HCT116 (cell line): ENCODE results near the gene RND3. TPM values are rescaled to one million over a fixed set of nuclear protein-coding genes. Genes with fewer than 3 reads are reported as not detected.

Source experiments
- ATAC-seq: fragments of 200-7000 bp; cut with Tn5 transposase; 2 replicates; pipeline ENCODE4 v1.9.1; 2020; ENCODE audit warnings: mild to moderate bottlenecking, moderate library complexity
- BruUV-seq: library from RNA; stranded (reverse); fragments of 400-500 nt; replicated peaks from 2 replicates; lab custom pipeline; 2021; lab: Mats Ljungman, UMichigan
- CTCF ChIA-PET: fragments of 300-600 bp; sonication (Branson Sonifier 250); formaldehyde crosslinking; loops from one replicate; lab custom pipeline; 2021; ENCODE audit warnings: antibody characterized with exemption; lab: Charles Lee
- POLR2A ChIA-PET: fragments of 300-600, 350-600 bp; sonication (Branson Sonifier 250); formaldehyde crosslinking; loops from one replicate; lab custom pipeline; 2021; ENCODE audit warnings: antibody characterized with exemption; lab: Charles Lee
- RAD21 ChIA-PET, 2 experiments: fragments of 300-600 bp; sonication (Branson Sonifier 250); formaldehyde crosslinking; loops; one replicate each; lab custom pipeline; 2023; ENCODE audit warnings: low total read pairs in 2 of 2; ENCODE audit not compliant: uncharacterized antibody in 2 of 2, unreplicated experiment in 2 of 2, low non-redundant PET in 1 of 2; lab: Charles Lee
- DNase-seq: peaks from one replicate; pipeline ENCODE4 v3.0.0-alpha.2; 2010; ENCODE audit warnings: low read depth, low spot score
- H2AFZ ChIP-seq: fragments of 200-600 bp; shearing (Covaris generic), sonication (generic); 2 replicates; pipeline ENCODE4 v1.6.1; 2017; ENCODE audit warnings: low read depth, mixed run types, mixed read lengths, antibody characterized with exemption, low read length; ENCODE audit not compliant: poor library complexity, severe bottlenecking
- H3K27ac ChIP-seq: 2 replicates; pipeline ENCODE4 v1.5.1; 2012; ENCODE audit warnings: low read depth, low read length
- H3K27me3 ChIP-seq: fragments of 200-600 bp; sonication (generic); 2 replicates; pipeline ENCODE4 v1.6.1; 2016; ENCODE audit warnings: mixed run types, low read length, mixed read lengths; ENCODE audit not compliant: insufficient read depth
- H3K36me3 ChIP-seq, 2 experiments: fragments of 200-500 bp in 1 of 2; fragments of 200-600 bp in 1 of 2; sonication (Bioruptor generic) in 1 of 2; sonication (generic) in 1 of 2; 2 replicates each; pipeline versions ENCODE4 v1.5.1 to v1.6.1; 2014 to 2016; ENCODE audit warnings: low read length in 2 of 2, inconsistent platforms in 1 of 2, mixed read lengths in 1 of 2, mixed run types in 1 of 2; ENCODE audit not compliant: insufficient read depth in 2 of 2, control insufficient read depth in 1 of 2
- H3K4me1 ChIP-seq, 2 experiments: fragments of 200-600 bp in 1 of 2; sonication (generic) in 1 of 2; 2 replicates each; pipeline versions ENCODE4 v1.5.1 to v1.6.1; 2012 to 2017; ENCODE audit warnings: low read length in 2 of 2, inconsistent platforms in 1 of 2, mild to moderate bottlenecking in 1 of 2, mixed read lengths in 1 of 2, mixed run types in 1 of 2, moderate library complexity in 1 of 2; ENCODE audit not compliant: insufficient read depth in 2 of 2, control insufficient read depth in 1 of 2
- H3K4me2 ChIP-seq: fragments of 200-600 bp; sonication (generic); 2 replicates; pipeline ENCODE4 v1.6.1; 2017; ENCODE audit warnings: mixed run types, low read length, mixed read lengths
- H3K4me3 ChIP-seq, 2 experiments: fragments of 200-600 bp in 1 of 2; sonication (generic) in 1 of 2; replicated peaks in 1 of 2; 2 replicates each; pipeline ENCODE4 v1.5.1; 2011 to 2016; ENCODE audit warnings: low read length in 2 of 2, control low read depth in 1 of 2, low read depth in 1 of 2, mild to moderate bottlenecking in 1 of 2, mixed read lengths in 1 of 2, mixed run types in 1 of 2
- H3K79me2 ChIP-seq: fragments of 200-600 bp; sonication (generic); 2 replicates; pipeline ENCODE4 v1.6.1; 2017; ENCODE audit warnings: mild to moderate bottlenecking, mixed run types, low read length, moderate library complexity, mixed read lengths; ENCODE audit not compliant: insufficient read depth
- H3K9ac ChIP-seq: fragments of 200-600 bp; sonication (generic); 2 replicates; pipeline ENCODE4 v1.6.1; 2016; ENCODE audit warnings: low read length, mixed read lengths
- H3K9me2 ChIP-seq: fragments of 200-600 bp; sonication (generic), shearing (Covaris generic); 2 replicates; pipeline ENCODE4 v1.6.1; 2017; ENCODE audit warnings: mixed run types, mild to moderate bottlenecking, moderate library complexity; ENCODE audit not compliant: insufficient read depth
- H3K9me3 ChIP-seq, 2 experiments: fragments of 200-500 bp in 1 of 2; fragments of 200-600 bp in 1 of 2; sonication (Bioruptor generic) in 1 of 2; sonication (generic) in 1 of 2; 2 replicates each; pipeline ENCODE4 v1.6.1; 2014 to 2017; ENCODE audit warnings: low read length in 2 of 2, mixed read lengths in 2 of 2, inconsistent platforms in 1 of 2, low read depth in 1 of 2, mild to moderate bottlenecking in 1 of 2, mixed run types in 1 of 2, moderate library complexity in 1 of 2; ENCODE audit not compliant: control insufficient read depth in 1 of 2, insufficient read depth in 1 of 2
- H4K20me1 ChIP-seq: fragments of 200-600 bp; sonication (generic), shearing (Covaris generic); 2 replicates; pipeline ENCODE4 v1.6.1; 2017; ENCODE audit warnings: mixed run types, mild to moderate bottlenecking, moderate library complexity; ENCODE audit not compliant: insufficient read depth
- CBX3 ChIP-seq: IDR thresholded peaks from 2 replicates; pipeline ENCODE4 v1.6.1; 2012; ENCODE audit warnings: low read depth
- CEBPB ChIP-seq: IDR thresholded peaks from 2 replicates; pipeline ENCODE4 v1.6.1; 2012; ENCODE audit warnings: low read depth
- ELF1 ChIP-seq: IDR thresholded peaks from 2 replicates; pipeline ENCODE4 v1.6.1; 2012; ENCODE audit warnings: low read depth, borderline replicate concordance
- EZH2 ChIP-seq: fragments of 200-600 bp; sonication (generic); IDR thresholded peaks from 2 replicates; pipeline ENCODE4 v1.6.1; 2017; ENCODE audit warnings: antibody characterized with exemption, mixed run types
- FOSL1 ChIP-seq: IDR thresholded peaks from 2 replicates; pipeline ENCODE4 v1.6.1; 2012; ENCODE audit warnings: low read depth
- JUND ChIP-seq: IDR thresholded peaks from 2 replicates; pipeline ENCODE4 v1.6.1; 2012
- POLR2A ChIP-seq: IDR thresholded peaks from 2 replicates; pipeline ENCODE4 v1.7.0; 2011; ENCODE audit warnings: borderline replicate concordance; ENCODE audit not compliant: insufficient read depth, insufficient read length; ENCODE audit errors: extremely low read depth
- POLR2AphosphoS5 ChIP-seq: IDR thresholded peaks from 2 replicates; pipeline ENCODE4 v1.6.1; 2011; ENCODE audit warnings: mild to moderate bottlenecking, low read depth, low read length, moderate library complexity
- RAD21 ChIP-seq: IDR thresholded peaks from 2 replicates; pipeline ENCODE4 v1.6.1; 2012; ENCODE audit warnings: low read depth, mild to moderate bottlenecking
- SP1 ChIP-seq: IDR thresholded peaks from 2 replicates; pipeline ENCODE4 v1.6.1; 2012; ENCODE audit warnings: low read depth
- SRF ChIP-seq: IDR thresholded peaks from 2 replicates; pipeline ENCODE4 v1.6.1; 2012; ENCODE audit warnings: low read depth
- ZFX ChIP-seq: fragments of 450-650 bp; IDR thresholded peaks from 2 replicates; pipeline ENCODE4 v1.6.1; 2017
- intact Hi-C: fragments of 100-400 bp; cut with micrococcal nuclease; formaldehyde crosslinking; loops from 2 replicates; pipeline ENCODE4 v1.10.0; 2022
- total RNA-seq: library from RNA; stranded (reverse); gene quantifications from one replicate; pipeline ENCODE4 v1.2.1, GENCODE V29; 2021; ENCODE audit not compliant: unreplicated experiment
- TF ChIP-seq, protein P1 (sequence below), 3 experiments: fragments of 200-600 bp in 1 of 3; sonication (generic) in 1 of 3; IDR thresholded peaks in 2 of 3; conservative IDR thresholded peaks in 1 of 3; 2 replicates each; pipeline ENCODE4 v1.5.1; 2012 to 2017; ENCODE audit warnings: low read depth in 2 of 3, low read length in 2 of 3, antibody characterized with exemption in 1 of 3, borderline replicate concordance in 1 of 3, control low read depth in 1 of 3, mild to moderate bottlenecking in 1 of 3, mixed read lengths in 1 of 3, mixed run types in 1 of 3, moderate library complexity in 1 of 3; ENCODE audit not compliant: insufficient read depth in 1 of 3
- TF ChIP-seq, protein P2 (sequence below): IDR thresholded peaks from 2 replicates; pipeline ENCODE4 v1.6.1; 2012; ENCODE audit warnings: low read depth
- TF ChIP-seq, protein P3 (sequence below): IDR thresholded peaks from 2 replicates; pipeline ENCODE4 v1.6.1; 2011; ENCODE audit warnings: mild to moderate bottlenecking, low read length, moderate library complexity; ENCODE audit not compliant: insufficient replicate concordance; ENCODE audit errors: extremely low read depth

Gene RND3
- total RNA-seq, 1 experiment from 2014 or later: 15.0 TPM

DNA sequence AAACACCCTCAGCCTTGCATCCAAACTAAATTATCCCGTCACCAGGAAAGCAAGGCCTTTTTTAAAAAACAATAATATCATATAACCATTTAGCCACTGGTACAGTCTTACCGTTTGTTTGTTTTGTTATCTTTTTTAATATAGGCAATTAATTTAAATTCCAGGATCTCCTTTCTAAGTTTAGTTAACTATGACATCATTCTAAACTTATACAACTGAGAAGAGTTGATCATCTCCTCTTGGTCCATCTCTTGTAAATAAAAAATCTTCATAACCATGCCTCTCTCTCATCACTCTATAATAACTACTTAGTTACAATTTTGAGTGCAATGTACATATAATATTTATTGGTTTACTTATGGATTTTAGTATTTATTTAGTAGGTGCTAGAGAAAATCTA lies 46.2 kb downstream of the RND3 start:
- no TSS peak for BruUV-seq
- H3K27me3 ChIP-seq: no peaks in the 10 kb centered on the region
- no peaks in the 10 kb centered on the region for H3K36me3 ChIP-seq
- ATAC-seq (no peak), DNase-seq (no peak)
- ChIA-PET POLR2A (no interaction called here), CTCF (no interaction called here), RAD21 (no interaction called here)
- no peaks in the 10 kb centered on the region for H3K9me3 ChIP-seq
- H3K4me1 ChIP-seq: no peaks in the 10 kb centered on the region
- H3K9me2 ChIP-seq: no peaks in the 10 kb centered on the region
- no peaks in the 10 kb centered on the region for H4K20me1 ChIP-seq
- no peak overlapping the region for H3K9ac ChIP-seq
- no peak overlapping the region for H3K4me2 ChIP-seq
- H3K79me2 ChIP-seq: no peaks in the 10 kb centered on the region
- intact Hi-C loops: no loop called here
- no peak overlapping the region for H3K27ac ChIP-seq
- no peak overlapping the region for H3K4me3 ChIP-seq
- no peak overlapping the region for H2AFZ ChIP-seq
- TF ChIP-seq FOSL1 (no peak), RAD21 (no peak), CBX3 (no peak), POLR2A (no peak), EZH2 (no peak), JUND (no peak), SP1 (no peak), ZFX (no peak), CEBPB (no peak), ELF1 (no peak), POLR2AphosphoS5 (no peak), SRF (no peak)
- TF ChIP-seq, protein P1, sequence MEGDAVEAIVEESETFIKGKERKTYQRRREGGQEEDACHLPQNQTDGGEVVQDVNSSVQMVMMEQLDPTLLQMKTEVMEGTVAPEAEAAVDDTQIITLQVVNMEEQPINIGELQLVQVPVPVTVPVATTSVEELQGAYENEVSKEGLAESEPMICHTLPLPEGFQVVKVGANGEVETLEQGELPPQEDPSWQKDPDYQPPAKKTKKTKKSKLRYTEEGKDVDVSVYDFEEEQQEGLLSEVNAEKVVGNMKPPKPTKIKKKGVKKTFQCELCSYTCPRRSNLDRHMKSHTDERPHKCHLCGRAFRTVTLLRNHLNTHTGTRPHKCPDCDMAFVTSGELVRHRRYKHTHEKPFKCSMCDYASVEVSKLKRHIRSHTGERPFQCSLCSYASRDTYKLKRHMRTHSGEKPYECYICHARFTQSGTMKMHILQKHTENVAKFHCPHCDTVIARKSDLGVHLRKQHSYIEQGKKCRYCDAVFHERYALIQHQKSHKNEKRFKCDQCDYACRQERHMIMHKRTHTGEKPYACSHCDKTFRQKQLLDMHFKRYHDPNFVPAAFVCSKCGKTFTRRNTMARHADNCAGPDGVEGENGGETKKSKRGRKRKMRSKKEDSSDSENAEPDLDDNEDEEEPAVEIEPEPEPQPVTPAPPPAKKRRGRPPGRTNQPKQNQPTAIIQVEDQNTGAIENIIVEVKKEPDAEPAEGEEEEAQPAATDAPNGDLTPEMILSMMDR (IDR thresholded peaks at IDR 0.05 in 2 of 3, conservative IDR thresholded peaks at IDR 0.05 in 1 of 3; ENCODE audit: borderline replicate concordance in 1 of 3, insufficient read depth in 1 of 3, low read depth in 2 of 3, low read length in 2 of 3): no peak
- TF ChIP-seq, protein P2, sequence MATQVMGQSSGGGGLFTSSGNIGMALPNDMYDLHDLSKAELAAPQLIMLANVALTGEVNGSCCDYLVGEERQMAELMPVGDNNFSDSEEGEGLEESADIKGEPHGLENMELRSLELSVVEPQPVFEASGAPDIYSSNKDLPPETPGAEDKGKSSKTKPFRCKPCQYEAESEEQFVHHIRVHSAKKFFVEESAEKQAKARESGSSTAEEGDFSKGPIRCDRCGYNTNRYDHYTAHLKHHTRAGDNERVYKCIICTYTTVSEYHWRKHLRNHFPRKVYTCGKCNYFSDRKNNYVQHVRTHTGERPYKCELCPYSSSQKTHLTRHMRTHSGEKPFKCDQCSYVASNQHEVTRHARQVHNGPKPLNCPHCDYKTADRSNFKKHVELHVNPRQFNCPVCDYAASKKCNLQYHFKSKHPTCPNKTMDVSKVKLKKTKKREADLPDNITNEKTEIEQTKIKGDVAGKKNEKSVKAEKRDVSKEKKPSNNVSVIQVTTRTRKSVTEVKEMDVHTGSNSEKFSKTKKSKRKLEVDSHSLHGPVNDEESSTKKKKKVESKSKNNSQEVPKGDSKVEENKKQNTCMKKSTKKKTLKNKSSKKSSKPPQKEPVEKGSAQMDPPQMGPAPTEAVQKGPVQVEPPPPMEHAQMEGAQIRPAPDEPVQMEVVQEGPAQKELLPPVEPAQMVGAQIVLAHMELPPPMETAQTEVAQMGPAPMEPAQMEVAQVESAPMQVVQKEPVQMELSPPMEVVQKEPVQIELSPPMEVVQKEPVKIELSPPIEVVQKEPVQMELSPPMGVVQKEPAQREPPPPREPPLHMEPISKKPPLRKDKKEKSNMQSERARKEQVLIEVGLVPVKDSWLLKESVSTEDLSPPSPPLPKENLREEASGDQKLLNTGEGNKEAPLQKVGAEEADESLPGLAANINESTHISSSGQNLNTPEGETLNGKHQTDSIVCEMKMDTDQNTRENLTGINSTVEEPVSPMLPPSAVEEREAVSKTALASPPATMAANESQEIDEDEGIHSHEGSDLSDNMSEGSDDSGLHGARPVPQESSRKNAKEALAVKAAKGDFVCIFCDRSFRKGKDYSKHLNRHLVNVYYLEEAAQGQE: no peak
- TF ChIP-seq, protein P3, sequence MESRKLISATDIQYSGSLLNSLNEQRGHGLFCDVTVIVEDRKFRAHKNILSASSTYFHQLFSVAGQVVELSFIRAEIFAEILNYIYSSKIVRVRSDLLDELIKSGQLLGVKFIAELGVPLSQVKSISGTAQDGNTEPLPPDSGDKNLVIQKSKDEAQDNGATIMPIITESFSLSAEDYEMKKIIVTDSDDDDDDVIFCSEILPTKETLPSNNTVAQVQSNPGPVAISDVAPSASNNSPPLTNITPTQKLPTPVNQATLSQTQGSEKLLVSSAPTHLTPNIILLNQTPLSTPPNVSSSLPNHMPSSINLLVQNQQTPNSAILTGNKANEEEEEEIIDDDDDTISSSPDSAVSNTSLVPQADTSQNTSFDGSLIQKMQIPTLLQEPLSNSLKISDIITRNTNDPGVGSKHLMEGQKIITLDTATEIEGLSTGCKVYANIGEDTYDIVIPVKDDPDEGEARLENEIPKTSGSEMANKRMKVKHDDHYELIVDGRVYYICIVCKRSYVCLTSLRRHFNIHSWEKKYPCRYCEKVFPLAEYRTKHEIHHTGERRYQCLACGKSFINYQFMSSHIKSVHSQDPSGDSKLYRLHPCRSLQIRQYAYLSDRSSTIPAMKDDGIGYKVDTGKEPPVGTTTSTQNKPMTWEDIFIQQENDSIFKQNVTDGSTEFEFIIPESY: no peak
